ENCODE data around the gene KAZALD1.
A peak's percentile ranks its signal among the peaks of the same experiment; 100 is the strongest.
"Not testable (repeated sequence)": the region's sequence is repeated elsewhere in the genome, so short reads cannot be mapped to it uniquely, and the experiment has no call there.

The KAZALD1 gene

DNA sequence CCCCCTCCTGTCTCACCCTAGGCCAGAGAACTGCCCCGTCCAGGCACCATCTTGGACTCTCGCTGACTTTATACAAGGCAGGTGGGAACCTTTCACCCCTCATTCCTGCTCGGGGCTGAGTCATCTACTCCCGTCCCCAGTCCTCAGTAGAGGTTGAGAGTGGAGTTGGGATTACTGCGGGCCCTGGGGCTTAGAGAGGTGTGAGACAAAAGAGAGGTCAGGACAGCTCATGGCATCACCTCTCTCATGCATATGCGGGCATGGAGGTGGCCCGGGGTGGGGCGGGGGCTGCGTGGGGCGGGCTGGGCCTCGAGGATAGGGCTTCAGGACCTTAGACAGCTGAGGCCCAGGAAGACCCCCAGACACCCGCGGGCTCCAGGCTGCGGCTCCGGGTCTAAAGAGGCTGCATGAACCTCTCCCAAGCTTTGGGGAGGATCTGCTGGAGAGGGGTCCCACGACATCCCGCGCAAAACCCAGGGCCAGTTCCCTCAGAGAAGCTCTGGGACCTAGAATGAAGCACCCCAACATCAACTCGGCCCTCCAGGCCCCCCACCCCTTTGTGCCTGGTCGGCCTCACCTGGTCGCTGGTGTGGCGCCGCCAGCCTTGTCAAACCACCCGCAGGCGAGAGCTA, 31.2 kb upstream of the KAZALD1 start:
- peak; percentile 54 for DNase-seq (ENCODE audit: low spot score)

DNA sequence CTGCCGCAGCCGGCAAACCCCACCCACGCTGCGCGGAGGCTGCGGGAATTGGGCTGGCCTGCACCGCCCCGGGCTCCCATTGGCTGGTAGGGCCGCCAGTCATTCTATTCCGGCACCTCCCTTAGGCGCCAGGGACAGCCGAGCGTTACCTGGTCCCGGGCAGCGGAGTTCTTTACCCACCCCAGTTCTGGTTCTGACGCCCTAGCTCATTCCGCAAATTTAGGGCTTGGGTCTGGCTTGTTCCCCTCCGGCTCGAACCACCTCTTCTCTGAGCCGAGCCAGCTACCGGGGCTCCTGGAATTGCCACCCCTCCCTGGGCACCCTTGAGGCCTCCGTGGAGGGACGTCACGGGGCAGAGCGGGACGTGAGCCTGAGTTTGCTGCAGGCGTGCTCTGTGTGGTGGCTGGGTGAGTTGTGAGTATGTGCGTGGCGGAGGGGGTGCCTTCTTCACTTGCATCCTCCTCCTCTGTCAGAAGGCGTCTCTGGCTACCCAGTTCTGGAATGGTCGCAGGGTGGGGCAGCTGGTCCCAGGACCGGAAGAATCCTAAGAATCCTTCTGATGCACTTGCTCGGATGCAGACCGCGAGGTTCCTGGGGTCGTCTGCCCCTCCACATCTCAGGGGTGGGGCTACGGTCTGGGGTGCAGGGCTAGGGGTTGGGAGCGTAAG, 30.5 kb upstream of the KAZALD1 start, which contains the start of the genes PDZD7 and SFXN3:
Gene PDZD7, minus strand, starts transcription at position 2 of the 668 bp plus-strand sequence. CDS start 910 bp downstream, outside the sequence.
Gene SFXN3, plus strand, starts transcription at position 107 of the 668 bp plus-strand sequence. CDS start 3,461 bp downstream, outside the sequence.
- peak; percentile 94 for DNase-seq (ENCODE audit: low spot score)

DNA sequence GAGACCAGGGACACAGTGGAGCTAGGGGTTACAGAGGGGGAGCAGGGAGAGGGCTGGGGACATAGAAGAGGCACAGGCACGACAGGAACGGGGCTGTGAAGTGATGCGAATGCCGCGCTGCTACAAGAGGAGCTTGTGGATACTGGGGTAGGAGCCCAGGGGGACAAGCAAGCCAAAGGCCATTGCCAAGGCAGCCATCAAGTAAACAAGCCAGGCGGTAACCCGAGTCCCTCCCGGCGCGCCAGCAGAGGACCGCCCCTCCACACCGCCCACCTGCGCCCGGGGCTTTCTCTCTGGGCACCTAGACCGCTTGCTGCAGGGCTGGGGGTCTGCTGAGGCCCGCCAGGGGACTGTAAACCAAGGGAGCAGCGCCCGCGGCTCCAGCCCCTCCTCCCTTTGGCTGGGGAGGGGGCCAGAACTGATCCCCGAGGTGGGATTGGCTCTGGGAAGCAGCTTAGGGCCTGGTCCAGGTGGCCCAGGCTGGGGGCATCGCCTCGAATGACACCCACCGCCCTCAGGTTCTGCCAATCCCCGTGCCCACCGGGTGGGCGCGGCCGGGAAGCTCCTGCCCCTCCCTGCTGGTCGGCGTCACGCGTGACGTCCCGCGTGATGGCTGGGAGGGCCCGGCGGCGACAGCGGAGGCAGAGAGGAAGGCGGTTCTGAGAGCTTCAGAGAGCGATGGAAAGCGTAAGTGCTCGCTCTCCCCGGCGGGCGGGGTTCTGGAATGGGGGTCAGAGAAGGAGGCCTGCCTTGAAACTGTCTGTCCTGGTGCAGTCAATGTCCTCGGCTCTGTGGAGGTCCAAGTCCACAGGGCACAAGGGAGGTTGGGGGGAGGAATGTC, 29.8 kb upstream of the KAZALD1 start:
- peak; percentile 69 for DNase-seq (ENCODE audit: low spot score)

DNA sequence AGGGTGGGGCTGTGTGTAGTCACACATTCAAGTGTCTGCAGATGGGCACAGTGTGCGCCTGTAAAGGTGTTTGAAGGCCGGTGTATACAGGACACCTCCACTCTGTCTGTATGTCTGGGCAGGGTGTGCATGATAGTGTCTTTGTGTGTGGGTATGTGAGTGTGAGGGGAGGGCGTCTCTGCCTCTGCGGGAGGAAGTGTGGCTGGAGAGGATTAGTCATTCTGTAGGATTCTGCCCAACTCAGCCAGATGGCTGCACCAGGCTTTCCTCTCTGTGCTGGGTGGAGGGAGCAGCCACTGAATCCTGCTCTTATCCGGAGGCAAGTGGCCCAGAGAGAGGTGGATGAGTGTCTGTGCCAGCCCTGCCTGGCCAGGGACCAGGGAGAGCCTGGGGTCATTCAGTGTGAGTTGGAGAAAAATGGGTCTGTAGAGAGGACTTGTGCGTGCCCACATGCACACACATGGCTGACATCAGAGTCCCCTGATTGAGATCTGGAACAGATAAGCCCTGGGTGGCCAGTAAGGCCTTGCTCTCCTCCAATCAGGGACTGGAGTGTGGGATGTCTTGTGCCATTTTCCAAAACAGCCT, 29.1 kb upstream of the KAZALD1 start:
- DNase-seq (ENCODE audit: low spot score) = peak; percentile 87

DNA sequence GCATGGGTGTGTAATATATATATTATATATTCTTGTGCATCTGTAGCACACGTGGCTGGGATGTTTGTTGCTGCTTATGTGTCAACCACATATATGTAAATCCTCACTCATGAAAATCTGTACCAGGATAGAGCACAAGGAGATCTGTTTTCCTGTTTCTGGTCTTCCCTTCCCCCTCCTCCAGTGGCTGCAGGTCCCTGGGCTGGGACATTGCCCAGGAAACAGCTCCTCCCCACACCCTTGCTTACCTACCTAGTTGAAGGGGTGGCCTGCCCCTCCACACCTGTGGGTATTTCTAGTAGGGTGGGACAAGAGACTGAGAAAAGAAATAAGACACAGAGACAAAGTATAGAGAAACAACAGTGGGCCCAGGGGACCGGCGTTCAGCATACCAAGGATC, 28.5 kb upstream of the KAZALD1 start:
- DNase-seq (ENCODE audit: low spot score) = no peak

DNA sequence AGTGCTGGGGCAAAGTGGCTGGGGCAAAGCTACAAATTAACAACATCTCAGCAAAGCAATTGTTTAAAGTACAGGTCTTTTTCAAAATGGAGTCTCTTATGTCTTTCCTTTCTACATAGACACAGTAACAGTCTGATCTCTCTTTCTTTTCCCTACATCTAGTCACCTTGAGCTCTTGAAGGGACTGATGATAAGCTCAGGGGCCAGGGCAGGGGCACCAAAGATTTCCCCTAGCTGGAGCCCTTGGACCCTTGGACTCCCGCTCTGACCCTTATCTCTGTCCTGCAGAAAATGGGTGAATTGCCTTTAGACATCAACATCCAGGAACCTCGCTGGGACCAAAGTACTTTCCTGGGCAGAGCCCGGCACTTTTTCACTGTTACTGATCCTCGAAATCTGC, 27.4 kb upstream of the KAZALD1 start:
- not testable (repeated sequence) for DNase-seq (ENCODE audit: low spot score)

DNA sequence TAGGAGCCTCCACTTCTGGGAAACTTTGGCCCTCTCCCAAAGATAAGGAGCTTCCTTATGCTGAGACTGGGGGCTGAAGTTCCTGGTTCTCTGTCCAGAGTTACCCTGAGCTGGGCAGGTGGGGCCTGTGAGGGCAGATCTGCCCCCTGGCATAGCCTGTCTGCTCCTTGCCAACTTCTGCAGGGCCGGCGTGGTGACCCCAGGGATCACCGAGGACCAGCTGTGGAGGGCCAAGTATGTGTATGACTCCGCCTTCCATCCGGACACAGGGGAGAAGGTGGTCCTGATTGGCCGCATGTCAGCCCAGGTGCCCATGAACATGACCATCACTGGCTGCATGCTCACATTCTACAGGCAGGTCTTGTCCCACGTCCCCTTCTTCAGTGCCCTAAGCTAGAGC, 26.5 kb upstream of the KAZALD1 start:
- DNase-seq (ENCODE audit: low spot score) = no peak

DNA sequence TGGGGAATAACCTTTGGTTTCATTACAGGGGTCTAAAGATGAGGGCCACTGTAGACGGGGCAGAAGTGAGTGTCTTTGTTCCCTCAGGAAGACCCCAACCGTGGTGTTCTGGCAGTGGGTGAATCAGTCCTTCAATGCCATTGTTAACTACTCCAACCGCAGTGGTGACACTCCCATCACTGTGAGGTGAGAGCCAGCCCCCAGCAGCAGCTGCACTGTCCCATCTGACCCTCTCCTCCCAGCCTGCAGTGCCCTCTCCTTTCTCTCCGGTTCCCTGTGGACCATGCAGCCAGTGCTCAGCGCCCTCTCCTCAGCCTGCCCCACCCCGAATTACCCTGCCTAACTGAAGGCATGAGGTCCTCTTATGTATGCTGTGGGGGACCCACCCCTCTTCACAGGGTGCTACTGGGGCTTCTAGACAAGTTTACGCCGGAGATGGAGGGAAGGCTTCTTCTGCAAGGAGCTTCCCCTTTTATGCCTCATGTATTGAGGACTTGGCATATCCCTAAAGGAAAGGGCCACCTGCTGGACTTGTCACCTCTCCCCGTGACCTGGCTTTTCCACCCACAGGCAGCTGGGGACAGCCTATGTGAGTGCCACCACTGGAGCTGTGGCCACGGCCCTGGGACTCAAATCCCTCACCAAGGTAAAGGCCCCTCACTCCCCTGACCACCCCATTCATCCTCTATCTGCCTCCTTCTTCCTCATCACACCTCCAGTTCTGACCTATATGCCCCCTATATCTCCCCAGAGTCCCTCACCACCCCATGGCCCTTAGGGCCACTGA, 25.7 kb upstream of the KAZALD1 start:
- DNase-seq (ENCODE audit: low spot score) = no peak

DNA sequence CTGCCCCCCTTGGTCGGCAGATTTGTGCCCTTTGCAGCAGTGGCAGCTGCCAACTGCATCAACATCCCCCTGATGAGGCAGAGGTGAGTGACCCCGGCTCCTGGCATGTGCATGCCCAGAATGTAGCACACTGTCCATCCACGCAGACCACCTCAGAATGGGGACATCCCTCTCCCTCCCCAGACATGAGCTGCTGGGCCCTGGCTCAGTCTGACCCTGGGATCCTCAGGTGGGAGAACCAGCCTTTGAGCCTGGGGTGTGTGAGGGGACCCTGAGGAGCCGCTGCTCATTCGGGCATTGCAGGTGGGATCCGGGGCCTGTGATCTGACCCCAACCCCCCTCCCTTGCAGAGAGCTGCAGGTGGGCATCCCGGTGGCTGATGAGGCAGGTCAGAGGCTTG, 25.1 kb upstream of the KAZALD1 start:
- no peak for DNase-seq (ENCODE audit: low spot score)

DNA sequence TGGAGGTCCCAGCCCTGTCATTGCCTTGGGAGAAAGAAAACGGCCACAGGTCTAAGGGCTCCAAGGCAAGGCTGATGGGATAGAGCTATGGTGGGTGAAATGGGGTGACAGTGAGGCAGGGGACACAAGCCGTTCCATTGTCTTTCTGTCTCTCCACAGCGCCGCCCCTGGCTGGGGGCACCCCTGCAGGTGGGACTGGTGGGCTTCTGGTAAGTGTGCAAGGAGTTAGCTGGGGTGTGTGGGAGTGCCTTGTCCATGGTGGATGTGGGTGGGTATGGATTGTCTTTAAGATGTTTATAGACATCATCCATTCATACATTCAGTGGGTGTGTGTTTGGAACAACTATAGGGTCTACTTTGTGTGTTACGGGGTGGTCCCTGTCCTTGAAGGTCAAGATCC, 23.3 kb upstream of the KAZALD1 start:
- no peak for DNase-seq (ENCODE audit: low spot score)

DNA sequence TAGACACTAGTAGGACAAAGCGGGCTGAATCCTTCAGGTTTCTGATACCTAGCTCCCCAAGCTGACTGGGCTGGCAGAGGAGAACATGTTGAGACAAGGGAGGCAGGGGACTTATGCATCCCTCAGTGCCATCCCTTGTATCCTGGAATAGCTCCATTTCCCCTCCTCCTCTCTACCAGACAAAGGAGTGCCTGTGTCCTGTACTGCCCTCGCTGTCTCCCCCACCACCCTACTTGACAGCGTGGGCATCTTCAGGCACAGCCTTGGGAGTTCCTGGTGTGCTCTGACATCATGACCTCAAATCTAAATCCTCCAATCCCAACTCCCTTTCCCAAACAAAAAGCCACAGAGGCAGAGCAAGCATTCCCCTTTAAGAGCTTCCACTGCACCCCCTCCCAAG, 21.7 kb upstream of the KAZALD1 start:
- DNase-seq (ENCODE audit: low spot score) = no peak

DNA sequence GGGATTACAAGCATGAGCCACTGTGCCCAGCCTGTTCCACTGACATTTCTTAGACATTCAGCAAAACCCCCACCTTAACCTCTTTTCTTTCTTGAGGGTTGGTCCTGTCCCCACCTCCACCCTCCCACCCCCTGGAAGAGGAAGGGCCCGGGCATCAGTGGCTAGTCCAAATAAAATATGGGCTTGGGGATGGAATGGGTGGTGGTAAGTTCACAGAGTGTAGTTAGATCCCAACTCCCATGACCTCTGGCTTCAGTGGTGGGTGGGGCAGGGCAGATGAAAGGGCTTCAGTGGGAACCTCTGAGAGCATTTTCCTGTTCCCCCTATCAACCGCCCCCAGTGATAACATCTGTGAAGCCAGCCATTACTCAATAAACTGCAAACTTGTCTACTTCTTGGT, 20.9 kb upstream of the KAZALD1 start:
- no peak for DNase-seq (ENCODE audit: low spot score)

DNA sequence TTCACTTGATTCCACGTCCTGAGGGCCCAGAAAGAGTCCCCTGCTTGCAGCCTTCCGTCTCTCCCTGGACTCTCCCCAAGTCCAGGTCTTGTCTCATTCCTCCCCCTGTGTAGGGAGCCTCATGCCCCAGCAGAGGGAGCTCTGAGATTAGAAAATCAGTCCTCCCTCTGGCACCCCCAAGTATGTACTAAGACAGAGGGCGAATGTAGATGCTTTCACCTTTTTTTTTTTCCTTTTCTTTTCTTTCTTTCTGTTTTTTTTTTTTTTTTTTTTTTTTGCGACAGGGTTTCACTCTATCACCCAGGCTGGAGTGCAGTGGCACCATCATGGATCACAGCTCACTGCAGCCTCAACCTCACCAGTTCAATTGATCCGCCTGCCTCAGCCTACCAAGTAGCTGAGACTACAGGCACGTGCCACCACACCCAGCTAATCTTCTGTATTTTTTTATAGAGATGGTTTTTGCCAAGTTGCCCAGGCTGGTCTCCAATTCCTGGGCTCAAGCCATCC, 20.5 kb upstream of the KAZALD1 start:
- DNase-seq (ENCODE audit: low spot score) = peak; percentile 81

DNA sequence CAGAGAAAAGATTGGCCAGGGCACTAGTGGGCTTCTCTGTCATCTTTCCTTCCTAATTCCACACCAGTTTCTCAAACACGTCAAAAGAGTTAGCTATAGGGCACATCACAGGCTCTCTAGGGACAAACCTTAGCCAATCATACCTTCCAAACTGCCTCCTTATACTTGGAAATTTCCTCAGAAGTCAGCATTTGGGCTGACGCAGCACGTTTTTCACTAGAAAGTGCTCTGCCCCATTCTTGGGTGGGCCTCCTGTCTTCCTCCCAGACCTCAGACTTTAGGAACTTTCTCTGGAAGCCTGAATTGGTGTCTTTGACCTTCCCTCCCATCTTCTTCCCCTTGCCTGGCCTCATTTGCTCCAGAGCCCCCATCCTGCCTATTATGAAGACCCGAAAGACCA, 19.7 kb upstream of the KAZALD1 start:
- no peak for DNase-seq (ENCODE audit: low spot score)

DNA sequence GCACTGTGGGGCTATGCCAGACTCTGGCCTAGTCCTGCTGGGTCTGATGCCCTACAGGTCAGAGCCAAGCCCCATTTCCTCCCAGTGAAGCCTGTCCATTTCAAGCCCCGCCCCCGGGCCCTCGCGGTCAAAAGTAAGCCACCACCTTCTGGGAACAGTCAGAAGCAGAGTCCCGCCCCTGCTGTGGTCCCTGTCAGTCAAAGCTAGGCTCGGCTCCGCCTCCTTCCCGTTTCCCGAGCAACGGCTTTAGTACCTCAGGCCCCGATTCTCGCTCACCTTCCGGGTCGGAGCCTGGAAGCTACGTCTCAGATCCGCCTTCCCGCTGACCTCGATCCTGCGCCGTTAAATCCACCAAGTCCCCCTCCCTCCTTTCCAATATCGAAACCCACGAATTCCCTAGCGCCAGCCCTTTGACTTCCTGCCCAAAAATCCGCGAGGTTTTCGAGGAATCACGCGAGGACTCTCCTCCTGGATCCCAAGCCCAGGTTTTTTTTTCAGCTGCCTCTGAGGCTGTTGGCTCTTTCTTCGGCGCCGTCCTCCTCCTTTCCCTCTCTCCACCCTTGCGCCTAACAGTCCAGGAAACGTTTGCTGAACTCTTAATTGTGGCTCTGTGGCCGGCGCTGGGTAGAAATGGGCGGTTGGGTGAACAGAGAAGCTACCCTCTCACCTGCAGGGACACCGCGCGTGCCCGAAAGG, 19.0 kb upstream of the KAZALD1 start:
- peak; percentile 99 for DNase-seq (ENCODE audit: low spot score)

DNA sequence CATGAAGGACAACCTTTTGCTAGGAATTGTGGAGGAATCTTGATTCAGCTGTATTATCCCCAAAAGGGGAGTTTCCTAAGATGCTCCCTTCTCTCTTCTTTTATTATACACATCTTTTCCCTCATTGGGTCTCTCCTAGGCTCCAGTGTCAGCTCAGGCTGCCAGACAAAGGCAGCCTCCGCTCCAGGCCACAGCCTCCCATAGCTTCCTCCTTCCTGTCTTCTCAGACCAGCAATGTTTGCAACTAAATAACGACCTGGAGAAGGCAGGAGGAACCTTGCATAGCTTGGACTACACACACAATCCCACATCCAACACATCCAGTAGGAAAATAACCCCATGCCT, 18.5 kb upstream of the KAZALD1 start:
- DNase-seq (ENCODE audit: low spot score) = no peak

DNA sequence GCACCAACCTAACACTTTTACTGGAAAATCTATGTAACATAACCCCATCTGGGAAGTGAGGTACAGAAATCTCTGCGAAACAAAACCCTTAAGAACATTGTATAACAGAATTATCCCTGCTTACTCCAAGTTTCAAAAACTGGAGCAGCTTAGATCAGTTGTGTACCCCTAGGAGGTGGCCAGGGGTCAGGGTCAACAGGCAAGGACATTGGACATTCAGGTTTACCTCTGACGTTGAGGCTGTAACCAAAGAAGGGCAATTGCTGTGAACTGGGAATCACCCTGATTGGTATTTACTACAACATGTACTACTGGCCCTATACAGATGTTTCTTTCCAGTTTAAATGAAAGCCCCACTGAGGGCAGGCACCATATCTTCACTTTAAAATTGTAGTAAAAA, 17.7 kb upstream of the KAZALD1 start:
- DNase-seq (ENCODE audit: low spot score) = no peak

DNA sequence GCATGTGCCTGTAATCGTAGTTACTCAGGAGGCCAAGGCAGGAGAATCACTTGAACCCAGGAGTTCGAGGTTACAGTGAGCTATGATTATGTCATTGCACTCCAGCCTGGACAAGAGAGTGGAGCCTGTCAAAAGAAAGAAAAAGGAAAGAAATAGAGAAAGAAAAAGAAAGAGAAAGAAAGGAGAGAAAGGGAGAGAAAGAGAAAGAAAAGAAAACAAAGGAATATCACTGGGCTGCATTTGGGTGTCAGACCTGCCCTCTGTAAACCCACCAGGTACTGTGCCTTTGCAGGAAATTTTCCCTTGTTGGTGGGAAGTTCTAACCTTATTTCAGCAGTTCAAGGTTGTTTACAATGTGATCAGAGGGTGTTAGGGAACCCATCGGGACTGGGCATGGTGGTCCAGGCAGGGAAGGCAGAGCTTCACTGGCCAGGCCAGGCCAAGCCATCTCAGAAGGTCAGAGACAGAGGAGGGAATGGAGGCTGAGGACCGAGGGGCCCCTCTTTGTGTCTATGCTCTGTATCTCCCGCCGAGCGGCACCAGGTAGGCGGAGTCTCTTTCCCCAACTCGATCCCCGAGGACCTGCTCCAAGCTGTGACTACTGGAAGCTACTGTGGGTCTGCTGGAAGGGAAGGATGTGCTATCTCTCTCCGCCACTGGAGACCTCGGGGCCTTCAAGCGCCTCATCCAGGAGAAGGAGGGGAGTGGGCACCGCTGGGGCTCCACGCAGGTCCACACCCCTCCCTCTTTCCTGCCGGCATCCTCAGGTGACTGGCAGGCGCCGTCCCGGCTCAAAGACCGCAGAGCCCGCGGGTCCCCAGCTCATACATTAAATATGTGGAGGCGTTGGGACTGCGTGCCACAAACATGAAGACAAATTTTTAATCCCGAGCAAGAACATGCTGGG, 15.2 kb upstream of the KAZALD1 start:
- no peak for DNase-seq (ENCODE audit: low spot score)

DNA sequence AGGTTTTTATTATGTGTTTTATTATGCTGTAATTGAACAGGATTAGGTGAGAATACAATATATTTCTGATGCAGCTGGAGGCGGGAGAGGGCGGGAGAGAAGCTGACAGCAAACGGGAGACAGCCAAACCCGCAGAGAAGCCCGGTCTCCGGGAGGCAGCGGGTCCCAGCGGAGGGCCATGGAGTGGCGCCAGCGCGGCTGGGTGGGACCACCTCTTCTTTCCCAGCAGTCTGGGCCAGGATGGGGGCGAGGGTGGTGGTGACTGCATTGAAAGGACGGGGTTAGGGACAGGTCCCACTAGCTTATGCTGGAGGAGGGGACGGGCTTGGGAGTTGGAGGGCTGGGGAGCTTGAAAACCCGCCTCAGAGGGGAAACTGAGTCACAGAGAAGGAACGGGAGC, 14.5 kb upstream of the KAZALD1 start:
- no peak for DNase-seq (ENCODE audit: low spot score)

All from kidney tubule cell (primary cell).